HepG2 (cell line): ENCODE data around the gene ALKBH5. TPM values are rescaled to one million over a fixed set of nuclear protein-coding genes. Genes with fewer than 3 reads are reported as not detected.
A peak's percentile ranks its signal among the peaks of the same experiment; 100 is the strongest.

Source experiments
- CAMTA2 ChIP-seq: sonication (generic); formaldehyde crosslinking; IDR thresholded peaks from 2 replicates; pipeline ENCODE4 v1.4.0; 2020; ENCODE audit warnings: mild to moderate bottlenecking, missing genetic modification reagents, borderline replicate concordance
- GATAD2A ChIP-seq: IDR thresholded peaks from 2 replicates; pipeline ENCODE4 v1.6.1; 2016
- JUN ChIP-seq: sonication (generic); formaldehyde crosslinking; IDR thresholded peaks from 2 replicates; pipeline ENCODE4 v1.4.0; 2020; ENCODE audit warnings: mild to moderate bottlenecking, missing genetic modification reagents
- MTF2 ChIP-seq: sonication (generic); formaldehyde crosslinking; IDR thresholded peaks from 2 replicates; pipeline ENCODE4 v1.5.0; 2020; ENCODE audit warnings: missing genetic modification reagents, borderline replicate concordance
- MXI1 ChIP-seq: IDR thresholded peaks from 3 replicates; pipeline ENCODE4 v1.6.1; 2012; ENCODE audit warnings: low read depth, low read length, inconsistent platforms, borderline replicate concordance
- NFAT5 ChIP-seq: sonication (generic); formaldehyde crosslinking; IDR thresholded peaks from 2 replicates; pipeline ENCODE4 v1.4.0; 2020; ENCODE audit warnings: missing genetic modification reagents
- NFE2 ChIP-seq: sonication (generic); formaldehyde crosslinking; IDR thresholded peaks from 2 replicates; pipeline ENCODE4 v1.4.0; 2020; ENCODE audit warnings: missing genetic modification reagents
- NFE2L1 ChIP-seq: sonication (generic); formaldehyde crosslinking; IDR thresholded peaks from 2 replicates; pipeline ENCODE4 v1.4.0; 2020; ENCODE audit warnings: missing genetic modification reagents, mild to moderate bottlenecking, borderline replicate concordance
- PAXIP1 ChIP-seq: sonication (generic); formaldehyde crosslinking; conservative IDR thresholded peaks from 2 replicates; pipeline ENCODE4 v1.4.0; 2020; ENCODE audit warnings: mild to moderate bottlenecking, missing genetic modification reagents, moderate library complexity
- PBX3 ChIP-seq: sonication (generic); formaldehyde crosslinking; IDR thresholded peaks from 2 replicates; pipeline ENCODE4 v1.8.1; 2023; ENCODE audit warnings: missing genetic modification reagents, inconsistent platforms, borderline replicate concordance
- SATB2 ChIP-seq: sonication (generic); formaldehyde crosslinking; IDR thresholded peaks from 2 replicates; pipeline ENCODE4 v1.5.0; 2020; ENCODE audit warnings: missing genetic modification reagents
- STAT6 ChIP-seq: sonication (generic); formaldehyde crosslinking; IDR thresholded peaks from 2 replicates; pipeline ENCODE4 v1.4.0; 2020; ENCODE audit warnings: missing genetic modification reagents, mild to moderate bottlenecking, borderline replicate concordance
- ZMYM2 ChIP-seq: sonication (generic); formaldehyde crosslinking; IDR thresholded peaks from 2 replicates; pipeline ENCODE4 v1.8.0; 2022; ENCODE audit warnings: mild to moderate bottlenecking, missing genetic modification reagents
- ZNF276 ChIP-seq: sonication (generic); formaldehyde crosslinking; IDR thresholded peaks from 2 replicates; pipeline ENCODE4 v1.4.0; 2020; ENCODE audit warnings: mild to moderate bottlenecking, low read depth, missing genetic modification reagents
- ZNF577 ChIP-seq: sonication (generic); formaldehyde crosslinking; IDR thresholded peaks from 2 replicates; pipeline ENCODE4 v1.4.0; 2020; ENCODE audit warnings: mild to moderate bottlenecking, low read depth, missing genetic modification reagents, borderline replicate concordance
- polyA plus RNA-seq, 8 experiments: library from polyadenylated mRNA; depleted of rRNA in 3 of 8; stranded (reverse) in 7 of 8; unstranded in 1 of 8; fragments of >200 nt; fragmentation: Illumina TruSeq in 4 of 8; extraction: Trizol in 4 of 8; gene quantifications; 2 replicates each; pipeline versions ENCODE4 v1.2.1 to v1.2.3, GENCODE V29; 2011 to 2016; ENCODE audit warnings: low read depth in 4 of 8, missing spikeins in 1 of 8, mixed read lengths in 1 of 8; ENCODE audit not compliant: insufficient read depth in 1 of 8
- total RNA-seq, 5 experiments: library from RNA; depleted of rRNA; stranded (reverse); fragments of >200 nt; fragmentation: Illumina TruSeq; extraction: Trizol; gene quantifications; 2 replicates each; pipeline ENCODE4 v1.2.3, GENCODE V29; 2016; ENCODE audit warnings: low read depth in 1 of 5

The ALKBH5 gene
- total and polyA plus RNA-seq, 2 of the 13 experiments (the other 11 are each of a cell fraction or from before 2014, with no cell fraction given): 68.9 to 76.9 TPM

- TF ChIP-seq NFAT5 (CRISPR knock-in tag): peak; percentile 70; the same call in 1 of the 2 replicates
- no peak for TF ChIP-seq NFE2 (CRISPR knock-in tag)
- no peak for TF ChIP-seq MTF2 (CRISPR knock-in tag)
- no peak for TF ChIP-seq PBX3 (CRISPR knock-in tag)
- TF ChIP-seq NFE2L1: no peak
- TF ChIP-seq JUN (CRISPR knock-in tag): no peak
- TF ChIP-seq GATAD2A (CRISPR knock-in tag): no peak; the same call in 1 of the 2 replicates
- TF ChIP-seq CAMTA2 (CRISPR knock-in tag): no peak; the same call in 1 of the 2 replicates
- TF ChIP-seq STAT6 (CRISPR knock-in tag): peak; percentile 55; the same call in 1 of the 2 replicates
- TF ChIP-seq PAXIP1 (CRISPR knock-in tag): no peak; the same call in 1 of the 2 replicates
- TF ChIP-seq MXI1: no peak
- no peak for TF ChIP-seq SATB2 (CRISPR knock-in tag)
- TF ChIP-seq ZMYM2: no peak
- no peak for TF ChIP-seq ZNF276
- TF ChIP-seq ZNF577: no peak
Measured at GRCh38 chr17:18182978-18183333, 672 bp upstream of the ALKBH5 start (continued).
